ENCODE data around the gene TARDBP. TPM values are rescaled to one million over a fixed set of nuclear protein-coding genes. Genes with fewer than 3 reads are reported as not detected.
"Not testable (repeated sequence)": the region's sequence is repeated elsewhere in the genome, so short reads cannot be mapped to it uniquely, and the experiment has no call there.

The TARDBP gene
- total RNA-seq, 1 donor from 2014 or later: 117 TPM

DNA sequence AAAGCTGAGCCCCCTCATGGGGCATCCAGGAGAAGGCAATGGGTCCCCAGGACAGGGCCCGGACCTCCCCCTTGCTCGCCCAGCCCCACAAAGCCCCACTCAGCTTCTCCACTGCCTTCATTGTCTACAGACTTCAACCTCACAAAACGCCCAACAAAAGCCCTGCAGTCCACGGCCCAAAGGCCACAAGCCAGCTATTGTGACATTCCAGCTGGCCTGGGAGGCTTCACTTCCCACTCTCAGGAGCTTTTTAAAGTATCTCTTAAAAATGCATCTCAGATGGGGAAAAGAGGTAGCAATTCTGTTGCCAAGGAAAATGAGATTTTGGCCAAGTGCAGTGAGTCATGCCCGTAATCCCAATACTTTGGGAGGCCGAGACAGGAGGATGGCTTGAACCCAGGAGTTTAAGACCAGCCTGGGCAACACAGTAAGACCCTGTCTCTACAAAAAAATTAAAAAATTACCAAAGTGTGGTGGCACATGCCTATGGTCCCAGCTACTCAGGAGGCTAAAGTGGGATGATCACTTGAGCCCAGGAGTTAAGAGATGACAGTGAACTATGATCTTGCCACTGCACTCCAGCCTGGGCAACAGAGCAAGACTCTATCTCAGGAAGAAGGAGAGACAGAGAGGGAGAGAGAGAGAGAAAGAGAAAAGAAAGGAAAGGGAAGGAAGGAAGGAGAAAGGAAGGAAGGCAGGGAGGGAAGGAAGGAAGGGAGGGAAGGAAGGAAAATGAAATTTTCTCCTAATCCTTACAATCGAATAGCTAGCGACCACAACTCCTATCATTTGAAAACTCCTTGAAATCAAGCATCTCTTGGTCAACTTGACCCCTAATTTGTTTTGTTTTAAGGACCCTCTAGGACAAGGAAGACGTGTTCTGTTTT, 31.4 kb upstream of the TARDBP start:
- no peak for DNase-seq (ENCODE audit: extremely low spot score, unreplicated experiment)
- peaks cover 26% of the 10 kb centered on the region for H3K4me1 Mint-ChIP-seq (ENCODE audit: unreplicated experiment)
- H3K4me3 Mint-ChIP-seq (ENCODE audit: unreplicated experiment): no peak overlapping the region

DNA sequence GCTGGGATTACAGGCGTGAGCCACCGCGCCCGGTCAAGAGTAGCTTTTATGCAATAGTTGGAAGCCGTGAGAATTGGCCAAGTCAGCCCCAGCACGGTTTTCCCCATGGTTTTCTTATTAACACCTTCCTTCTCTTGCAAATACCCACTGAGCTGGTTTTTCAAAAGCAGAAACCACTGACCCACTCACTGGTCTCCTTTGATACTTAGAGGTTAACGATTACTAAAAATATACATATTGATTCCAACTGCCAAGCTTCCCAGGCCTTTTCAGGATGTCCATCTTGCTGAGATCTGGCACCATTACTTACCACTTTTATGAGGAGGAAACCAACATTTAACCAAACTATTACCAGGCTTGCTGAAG, 25.9 kb upstream of the TARDBP start:
- no peak for DNase-seq (ENCODE audit: extremely low spot score, unreplicated experiment)
- Mint-ChIP-seq H3K4me1 (ENCODE audit: unreplicated experiment) (peaks cover 4% of the 10 kb centered on the region), H3K27me3 (ENCODE audit: unreplicated experiment) (peaks cover 59% of the 10 kb centered on the region), H3K27ac (ENCODE audit: unreplicated experiment) (no peak overlapping the region), H3K36me3 (ENCODE audit: unreplicated experiment) (no peaks in the 10 kb centered on the region), H3K9me3 (ENCODE audit: unreplicated experiment) (no peaks in the 10 kb centered on the region), H3K4me3 (ENCODE audit: unreplicated experiment) (no peak overlapping the region)
- no peak for TF ChIP-seq CTCF (IDR thresholded peaks at IDR 0.05)

More for the DNA sequence above, 31.4 kb upstream of the TARDBP start:
- Mint-ChIP-seq H3K27ac (ENCODE audit: unreplicated experiment) (no peak overlapping the region), H3K27me3 (ENCODE audit: unreplicated experiment) (peaks cover 46% of the 10 kb centered on the region), H3K36me3 (ENCODE audit: unreplicated experiment) (no peaks in the 10 kb centered on the region), H3K9me3 (ENCODE audit: unreplicated experiment) (no peaks in the 10 kb centered on the region)
- no peak for TF ChIP-seq CTCF (IDR thresholded peaks at IDR 0.05)

- H3K9me3 Mint-ChIP-seq (ENCODE audit: unreplicated experiment): no peaks in the 10 kb centered on the region
- no peak for DNase-seq (ENCODE audit: extremely low spot score, unreplicated experiment)
- H3K4me3 Mint-ChIP-seq (ENCODE audit: unreplicated experiment): no peak overlapping the region
- H3K36me3 Mint-ChIP-seq (ENCODE audit: unreplicated experiment): no peaks in the 10 kb centered on the region
- H3K27me3 Mint-ChIP-seq (ENCODE audit: unreplicated experiment): peaks cover 60% of the 10 kb centered on the region
- no peak overlapping the region for H3K27ac Mint-ChIP-seq (ENCODE audit: unreplicated experiment)
- peaks cover 4% of the 10 kb centered on the region for H3K4me1 Mint-ChIP-seq (ENCODE audit: unreplicated experiment)
- no peak for TF ChIP-seq CTCF (IDR thresholded peaks at IDR 0.05)
Observed at GRCh38 chr1:10987840-10988417, 24.5 kb upstream of the TARDBP start.

GRCh38 chr1:10989095-10989494, 23.4 kb upstream of the TARDBP start:
- H3K36me3 Mint-ChIP-seq (ENCODE audit: unreplicated experiment): no peaks in the 10 kb centered on the region
- H3K9me3 Mint-ChIP-seq (ENCODE audit: unreplicated experiment): no peaks in the 10 kb centered on the region
- no peak for TF ChIP-seq CTCF (IDR thresholded peaks at IDR 0.05)
- no peak overlapping the region for H3K27ac Mint-ChIP-seq (ENCODE audit: unreplicated experiment)
- H3K4me3 Mint-ChIP-seq (ENCODE audit: unreplicated experiment): no peak overlapping the region
- peaks cover 57% of the 10 kb centered on the region for H3K27me3 Mint-ChIP-seq (ENCODE audit: unreplicated experiment)
- DNase-seq (ENCODE audit: extremely low spot score, unreplicated experiment): no peak
- H3K4me1 Mint-ChIP-seq (ENCODE audit: unreplicated experiment): peaks cover 4% of the 10 kb centered on the region

DNA sequence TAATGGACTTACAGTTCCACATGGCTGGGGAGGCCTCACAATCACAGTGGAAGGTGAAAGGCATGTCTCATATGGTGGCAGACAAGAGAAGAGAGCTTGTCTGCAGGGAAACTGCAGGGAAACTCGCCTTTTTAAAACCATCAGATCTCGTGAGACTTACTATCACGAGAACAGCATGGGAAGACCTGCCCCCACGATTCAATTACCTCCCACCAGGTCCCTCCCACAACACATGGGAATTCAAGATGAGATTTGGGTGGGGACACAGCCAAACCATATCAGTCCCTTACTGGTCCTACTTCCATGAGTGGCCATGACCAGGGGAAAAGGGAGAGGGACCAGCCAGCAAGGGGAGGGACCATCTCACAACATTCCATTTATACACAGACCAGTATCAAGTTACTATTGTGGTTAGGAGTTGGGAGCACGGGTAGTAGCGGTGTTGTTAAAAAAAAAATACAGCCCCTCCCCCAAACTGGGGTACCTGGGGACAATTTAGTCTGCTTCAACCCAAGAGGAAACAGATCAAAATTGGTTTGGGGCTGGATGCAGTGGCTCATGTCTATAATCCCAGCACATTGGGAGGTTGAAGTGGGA, 22.4 kb upstream of the TARDBP start:
- not testable (repeated sequence) for H3K9me3 Mint-ChIP-seq (ENCODE audit: unreplicated experiment); H3K4me3 Mint-ChIP-seq (ENCODE audit: unreplicated experiment); H3K27ac Mint-ChIP-seq (ENCODE audit: unreplicated experiment); H3K4me1 Mint-ChIP-seq (ENCODE audit: unreplicated experiment); H3K36me3 Mint-ChIP-seq (ENCODE audit: unreplicated experiment); DNase-seq (ENCODE audit: extremely low spot score, unreplicated experiment)
- H3K27me3 Mint-ChIP-seq (ENCODE audit: unreplicated experiment): peaks cover 51% of the 10 kb centered on the region
